HEK293 (cell line): ENCODE data around the gene S1PR2.

Experiments used
- CTCF ChIA-PET: fragments of 350-600 bp; formaldehyde crosslinking; extraction: SDS; loops from one replicate; lab custom pipeline; 2021; ENCODE audit warnings: antibody characterized with exemption; lab: Yijun Ruan, JAX
- POLR2A ChIA-PET: fragments of 300-600 bp; formaldehyde crosslinking; extraction: SDS; loops from one replicate; lab custom pipeline; 2020; ENCODE audit warnings: antibody characterized with exemption, inconsistent platforms; lab: Yijun Ruan, JAX
- H3K27ac ChIP-seq: fragments of 200-500 bp; sonication (Bioruptor generic); 2 replicates; pipeline ENCODE4 v1.5.1; 2014; ENCODE audit warnings: low read depth, low read length, control low read depth, inconsistent platforms; ENCODE audit errors: extremely low read depth
- H3K36me3 ChIP-seq, 2 experiments: fragments of 200-500 bp in 1 of 2; sonication (Bioruptor generic) in 1 of 2; 1 replicate in 1 of 2; 2 replicates in 1 of 2; pipeline ENCODE4 v1.5.1; 2014 to 2017; ENCODE audit warnings: inconsistent platforms in 2 of 2, low read length in 2 of 2; ENCODE audit not compliant: control insufficient read depth in 2 of 2, insufficient read depth in 1 of 2
- H3K4me1 ChIP-seq: fragments of 200-500 bp; sonication (Bioruptor generic); 2 replicates; pipeline ENCODE4 v1.5.1; 2014; ENCODE audit warnings: mild to moderate bottlenecking, low read length, inconsistent platforms; ENCODE audit not compliant: control insufficient read depth, insufficient read depth
- H3K4me3 ChIP-seq: 2 replicates; pipeline ENCODE4 v1.5.1; 2011; ENCODE audit warnings: low read depth, mild to moderate bottlenecking, control low read depth, low read length, moderate library complexity
- H3K9me3 ChIP-seq: fragments of 200-500 bp; sonication (Bioruptor generic); 2 replicates; pipeline ENCODE4 v1.5.1; 2014; ENCODE audit warnings: low read depth, low read length, inconsistent platforms; ENCODE audit not compliant: control insufficient read depth, insufficient read depth
- GFI1B ChIP-seq: fragments of 450-650 bp; formaldehyde crosslinking; IDR thresholded peaks from 2 replicates; pipeline ENCODE4 v1.5.1; 2016; ENCODE audit warnings: missing biosample characterization, missing genetic modification characterization
- HIC1 ChIP-seq: fragments of 450-650 bp; formaldehyde crosslinking; IDR thresholded peaks from 2 replicates; pipeline ENCODE4 v1.5.1; 2016; ENCODE audit warnings: missing biosample characterization, missing genetic modification characterization
- KLF8 ChIP-seq: fragments of 450-650 bp; formaldehyde crosslinking; IDR thresholded peaks from 2 replicates; pipeline ENCODE4 v1.5.1; 2016; ENCODE audit warnings: missing biosample characterization, missing genetic modification characterization
- KLF9 ChIP-seq: fragments of 450-650 bp; formaldehyde crosslinking; IDR thresholded peaks from 2 replicates; pipeline ENCODE4 v1.5.1; 2016; ENCODE audit warnings: missing biosample characterization, missing genetic modification characterization, low read depth
- OVOL3 ChIP-seq: fragments of 450-650 bp; formaldehyde crosslinking; IDR thresholded peaks from 2 replicates; pipeline ENCODE4 v1.5.1; 2016; ENCODE audit warnings: missing biosample characterization, missing genetic modification characterization
- PRDM2 ChIP-seq: fragments of 450-650 bp; formaldehyde crosslinking; IDR thresholded peaks from 2 replicates; pipeline ENCODE4 v1.5.1; 2016; ENCODE audit warnings: missing biosample characterization, missing genetic modification characterization, borderline replicate concordance
- RBAK ChIP-seq: fragments of 450-650 bp; formaldehyde crosslinking; IDR thresholded peaks from 2 replicates; pipeline ENCODE4 v1.5.1; 2016; ENCODE audit warnings: missing biosample characterization, missing genetic modification characterization
- SCRT1 ChIP-seq: fragments of 450-650 bp; formaldehyde crosslinking; IDR thresholded peaks from 2 replicates; pipeline ENCODE4 v1.5.1; 2016; ENCODE audit warnings: missing biosample characterization, missing genetic modification characterization, borderline replicate concordance
- SCRT2 ChIP-seq: fragments of 450-650 bp; formaldehyde crosslinking; IDR thresholded peaks from 2 replicates; pipeline ENCODE4 v1.5.1; 2016; ENCODE audit warnings: missing biosample characterization, missing genetic modification characterization
- TCF7L2 ChIP-seq: IDR thresholded peaks from 2 replicates; pipeline ENCODE4 v1.6.1; 2011; ENCODE audit warnings: low read depth, mild to moderate bottlenecking, inconsistent platforms, low read length, moderate library complexity, borderline replicate concordance
- ZNF174 ChIP-seq: fragments of 450-650 bp; formaldehyde crosslinking; IDR thresholded peaks from 2 replicates; pipeline ENCODE4 v1.5.0; 2017; ENCODE audit warnings: missing biosample characterization, mild to moderate bottlenecking, missing genetic modification characterization
- ZNF202 ChIP-seq: fragments of 450-650 bp; formaldehyde crosslinking; IDR thresholded peaks from 2 replicates; pipeline ENCODE4 v1.5.1; 2016; ENCODE audit warnings: missing biosample characterization, missing genetic modification characterization, borderline replicate concordance
- ZNF292 ChIP-seq: fragments of 450-650 bp; formaldehyde crosslinking; IDR thresholded peaks from 2 replicates; pipeline ENCODE4 v1.5.1; 2016; ENCODE audit warnings: low read depth, missing biosample characterization, missing genetic modification characterization, borderline replicate concordance
- ZNF529 ChIP-seq: fragments of 450-650 bp; formaldehyde crosslinking; IDR thresholded peaks from 2 replicates; pipeline ENCODE4 v1.5.1; 2017; ENCODE audit warnings: missing genetic modification characterization, missing biosample characterization; ENCODE audit not compliant: insufficient replicate concordance
- ZNF623 ChIP-seq: fragments of 450-650 bp; formaldehyde crosslinking; IDR thresholded peaks from 2 replicates; pipeline ENCODE4 v1.5.1; 2016; ENCODE audit warnings: missing biosample characterization, missing genetic modification characterization
- ZNF664 ChIP-seq: fragments of 450-650 bp; formaldehyde crosslinking; IDR thresholded peaks from 2 replicates; pipeline ENCODE4 v1.5.1; 2016; ENCODE audit warnings: missing biosample characterization, missing genetic modification characterization
- ZNF76 ChIP-seq: fragments of 450-650 bp; formaldehyde crosslinking; IDR thresholded peaks from 2 replicates; pipeline ENCODE4; 2016; ENCODE audit warnings: low read depth, missing biosample characterization, missing genetic modification characterization, borderline replicate concordance
- ZNF843 ChIP-seq: fragments of 450-650 bp; formaldehyde crosslinking; IDR thresholded peaks from 2 replicates; pipeline ENCODE4 v1.5.1; 2016; ENCODE audit warnings: missing biosample characterization, missing genetic modification characterization
- ZSCAN23 ChIP-seq: fragments of 450-650 bp; formaldehyde crosslinking; IDR thresholded peaks from 2 replicates; pipeline ENCODE4 v1.5.1; 2016; ENCODE audit warnings: missing biosample characterization, missing genetic modification characterization
- TF ChIP-seq, protein P1 (sequence below): fragments of 450-650 bp; formaldehyde crosslinking; optimal IDR thresholded peaks from 2 replicates; pipeline ENCODE3; 2016; ENCODE audit warnings: missing biosample characterization, mild to moderate bottlenecking, missing genetic modification characterization

Gene S1PR2

DNA sequence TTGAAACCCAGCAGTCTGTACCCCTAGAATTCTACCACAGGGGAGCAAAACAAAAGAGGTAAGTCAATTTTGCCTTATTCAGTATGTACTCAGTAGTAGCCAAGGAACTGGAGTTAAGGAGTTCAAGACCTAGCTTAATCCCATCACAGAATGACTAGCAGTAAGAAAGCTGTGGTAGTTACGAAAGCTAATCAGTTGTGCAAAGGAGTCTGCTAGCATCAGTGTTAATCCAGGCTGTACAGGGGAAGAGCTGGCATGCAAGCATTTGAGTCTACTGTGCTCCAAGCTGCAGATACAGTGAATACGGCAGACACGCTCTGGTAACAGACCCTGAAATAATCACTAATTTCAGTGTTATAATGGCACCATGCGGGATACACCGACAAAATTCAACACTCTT, 41.1 kb downstream of the S1PR2 start:
- TF ChIP-seq PRDM2 (tag by site-specific recombination), result no peak
- no peak for TF ChIP-seq ZNF529 (tag by site-specific recombination)
- TF ChIP-seq OVOL3, result no peak
- TF ChIP-seq GFI1B (tag by site-specific recombination), result no peak
- TF ChIP-seq ZNF843 (tag by site-specific recombination), result no peak
- TF ChIP-seq ZNF174, result no peak
- no peak for TF ChIP-seq RBAK (tag by site-specific recombination)
- no peak for TF ChIP-seq ZNF664
- TF ChIP-seq ZNF202, result no peak
- TF ChIP-seq KLF9 (tag by site-specific recombination), result no peak
- TF ChIP-seq ZNF76 (tag by site-specific recombination), result no peak
- TF ChIP-seq ZNF292 (tag by site-specific recombination), result no peak
- TF ChIP-seq ZNF623 (tag by site-specific recombination), result no peak
- no peak for TF ChIP-seq ZSCAN23 (tag by site-specific recombination)
- no peak for TF ChIP-seq SCRT1 (tag by site-specific recombination)
- no peak for TF ChIP-seq HIC1 (tag by site-specific recombination)
- no peak for TF ChIP-seq SCRT2 (tag by site-specific recombination)
- no peak for TF ChIP-seq KLF8 (tag by site-specific recombination)
- TF ChIP-seq, protein P1, sequence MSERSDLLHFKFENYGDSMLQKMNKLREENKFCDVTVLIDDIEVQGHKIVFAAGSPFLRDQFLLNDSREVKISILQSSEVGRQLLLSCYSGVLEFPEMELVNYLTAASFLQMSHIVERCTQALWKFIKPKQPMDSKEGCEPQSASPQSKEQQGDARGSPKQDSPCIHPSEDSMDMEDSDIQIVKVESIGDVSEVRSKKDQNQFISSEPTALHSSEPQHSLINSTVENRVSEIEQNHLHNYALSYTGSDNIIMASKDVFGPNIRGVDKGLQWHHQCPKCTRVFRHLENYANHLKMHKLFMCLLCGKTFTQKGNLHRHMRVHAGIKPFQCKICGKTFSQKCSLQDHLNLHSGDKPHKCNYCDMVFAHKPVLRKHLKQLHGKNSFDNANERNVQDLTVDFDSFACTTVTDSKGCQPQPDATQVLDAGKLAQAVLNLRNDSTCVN, result no peak
- TF ChIP-seq TCF7L2, result no peak
- CTCF ChIA-PET, result interaction anchor here (0.7 to 1.2 kb wide), 3 partner anchors 50 to 219 kb away, joined by 3 to 6 read pairs (median 5); no protein-coding TSS in a partner anchor
- H3K9me3 ChIP-seq, result no peaks in the 10 kb centered on the region
- POLR2A ChIA-PET, result interaction anchor here (0.7 kb wide), 1 partner anchor 33 kb away, joined by 3 read pairs; no protein-coding TSS in a partner anchor
- H3K36me3 ChIP-seq, result peaks cover 20 to 79% of the 10 kb centered on the region in 2 experiments; a peak in 2 of 3 replicates
- no peaks in the 10 kb centered on the region for H3K4me1 ChIP-seq
- no peak overlapping the region for H3K4me3 ChIP-seq
- no peak overlapping the region for H3K27ac ChIP-seq
